ENCODE data around the gene SPNS1.

GRCh38 chr16:28933171-28933570 lies 41.4 kb upstream of the SPNS1 start:
- TF ChIP-seq POLR2A (IDR thresholded peaks at IDR 0.05; ENCODE audit: control extremely low read depth in 1 of 2, low read depth in 2 of 2, low read length in 2 of 2), result no peak
- TF ChIP-seq CTCF (IDR thresholded peaks at IDR 0.05; ENCODE audit: control extremely low read depth in 1 of 3, insufficient read depth in 1 of 3, low read depth in 1 of 3, low read length in 3 of 3), result no peak
- TF ChIP-seq SIN3A (conservative IDR thresholded peaks at IDR 0.05 in 1 of 2, IDR thresholded peaks at IDR 0.05 in 1 of 2; ENCODE audit: low read depth in 1 of 2, low read length in 2 of 2), result no peak
- TF ChIP-seq, protein P1, sequence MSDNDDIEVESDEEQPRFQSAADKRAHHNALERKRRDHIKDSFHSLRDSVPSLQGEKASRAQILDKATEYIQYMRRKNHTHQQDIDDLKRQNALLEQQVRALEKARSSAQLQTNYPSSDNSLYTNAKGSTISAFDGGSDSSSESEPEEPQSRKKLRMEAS (IDR thresholded peaks at IDR 0.05), result no peak

Data from H1 (cell line).